Chondrocyte (in vitro differentiated cells): ENCODE measurements around the gene IRX6. TPM values are rescaled to one million over a fixed set of nuclear protein-coding genes. Genes with fewer than 3 reads are reported as not detected.

Experiments used
- DNase-seq: peaks from one replicate; pipeline ENCODE4 v3.0.0; 2021; ENCODE audit warnings: mixed read lengths, low spot score
- H3K27ac Mint-ChIP-seq: one replicate; pipeline ENCODE4 v1.8.0; 2021; ENCODE audit warnings: mild to moderate bottlenecking, moderate library complexity, mixed read lengths; ENCODE audit not compliant: unreplicated experiment
- H3K27me3 Mint-ChIP-seq: 2 replicates; pipeline ENCODE4 v1.8.0; 2021; ENCODE audit warnings: low read depth, mixed read lengths
- H3K36me3 Mint-ChIP-seq: 2 replicates; pipeline ENCODE4 v1.8.0; 2021; ENCODE audit warnings: low read depth, mixed read lengths
- H3K4me1 Mint-ChIP-seq: 2 replicates; pipeline ENCODE4 v1.8.0; 2021; ENCODE audit warnings: low read depth, mild to moderate bottlenecking, mixed read lengths
- H3K4me3 Mint-ChIP-seq: one replicate; pipeline ENCODE4 v1.8.0; 2021; ENCODE audit warnings: mild to moderate bottlenecking, moderate library complexity, mixed read lengths; ENCODE audit not compliant: unreplicated experiment
- H3K9me3 Mint-ChIP-seq: 2 replicates; pipeline ENCODE4 v1.8.0; 2021; ENCODE audit warnings: low read depth, mixed read lengths
- total RNA-seq: library from RNA; stranded (reverse); gene quantifications from 3 replicates; pipeline ENCODE4 v1.2.1, GENCODE V29; 2021
- TF ChIP-seq, protein P1 (sequence below): fragments of 200-600 bp; sonication (generic); IDR thresholded peaks from 2 replicates; pipeline ENCODE4 v1.5.0; 2021; ENCODE audit warnings: antibody characterized with exemption, mild to moderate bottlenecking, moderate library complexity

Gene IRX6
- total RNA-seq, 1 donor from 2014 or later = not detected

DNA sequence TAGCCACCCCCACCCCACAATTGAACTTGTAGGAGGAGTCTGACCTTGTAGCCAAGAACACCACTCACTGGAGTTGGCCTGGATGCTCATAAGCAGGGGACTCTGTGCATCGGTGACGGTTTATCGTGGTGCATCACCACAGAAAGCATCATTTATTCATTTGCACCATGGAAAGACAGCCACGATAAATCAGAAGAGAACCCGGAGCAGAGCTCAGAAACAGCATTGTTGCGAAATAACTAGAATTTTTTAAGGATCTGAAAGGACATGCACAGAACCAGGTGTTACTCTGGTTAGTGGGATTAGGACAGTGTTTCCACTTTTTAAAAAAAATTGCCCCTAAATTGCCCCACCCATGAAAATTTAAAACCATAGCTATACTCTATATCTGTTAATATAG, 44.4 kb upstream of the IRX6 start:
- peaks cover 37% of the 10 kb centered on the region for H3K4me1 Mint-ChIP-seq
- H3K9me3 Mint-ChIP-seq = no peaks in the 10 kb centered on the region
- H3K27me3 Mint-ChIP-seq = peaks cover 16% of the 10 kb centered on the region
- TF ChIP-seq, protein P1, sequence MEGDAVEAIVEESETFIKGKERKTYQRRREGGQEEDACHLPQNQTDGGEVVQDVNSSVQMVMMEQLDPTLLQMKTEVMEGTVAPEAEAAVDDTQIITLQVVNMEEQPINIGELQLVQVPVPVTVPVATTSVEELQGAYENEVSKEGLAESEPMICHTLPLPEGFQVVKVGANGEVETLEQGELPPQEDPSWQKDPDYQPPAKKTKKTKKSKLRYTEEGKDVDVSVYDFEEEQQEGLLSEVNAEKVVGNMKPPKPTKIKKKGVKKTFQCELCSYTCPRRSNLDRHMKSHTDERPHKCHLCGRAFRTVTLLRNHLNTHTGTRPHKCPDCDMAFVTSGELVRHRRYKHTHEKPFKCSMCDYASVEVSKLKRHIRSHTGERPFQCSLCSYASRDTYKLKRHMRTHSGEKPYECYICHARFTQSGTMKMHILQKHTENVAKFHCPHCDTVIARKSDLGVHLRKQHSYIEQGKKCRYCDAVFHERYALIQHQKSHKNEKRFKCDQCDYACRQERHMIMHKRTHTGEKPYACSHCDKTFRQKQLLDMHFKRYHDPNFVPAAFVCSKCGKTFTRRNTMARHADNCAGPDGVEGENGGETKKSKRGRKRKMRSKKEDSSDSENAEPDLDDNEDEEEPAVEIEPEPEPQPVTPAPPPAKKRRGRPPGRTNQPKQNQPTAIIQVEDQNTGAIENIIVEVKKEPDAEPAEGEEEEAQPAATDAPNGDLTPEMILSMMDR = no peak
- no peak overlapping the region for H3K4me3 Mint-ChIP-seq
- DNase-seq = no peak
- H3K36me3 Mint-ChIP-seq = no peaks in the 10 kb centered on the region
- no peak overlapping the region for H3K27ac Mint-ChIP-seq

DNA sequence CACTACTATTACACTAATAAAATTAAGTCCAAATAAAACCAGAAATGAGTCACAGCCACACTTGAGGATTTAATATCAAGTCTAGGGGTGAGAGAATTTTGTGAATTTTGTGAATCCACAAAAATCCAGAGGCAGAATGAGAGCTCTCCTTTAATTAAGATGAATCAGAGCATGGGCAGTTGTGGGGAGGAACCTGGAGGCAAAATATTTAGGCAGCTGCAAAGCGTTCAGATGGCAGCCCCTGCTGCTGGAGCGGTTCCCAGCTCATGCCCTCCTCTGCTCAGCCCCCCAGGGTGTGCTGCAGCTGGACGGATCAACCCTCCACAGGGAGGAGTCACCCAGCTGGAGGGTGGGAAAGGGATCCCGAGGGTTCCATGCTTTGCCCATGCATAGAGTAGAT, 43.4 kb upstream of the IRX6 start:
- no peak for DNase-seq
- H3K4me3 Mint-ChIP-seq = no peak overlapping the region

DNA sequence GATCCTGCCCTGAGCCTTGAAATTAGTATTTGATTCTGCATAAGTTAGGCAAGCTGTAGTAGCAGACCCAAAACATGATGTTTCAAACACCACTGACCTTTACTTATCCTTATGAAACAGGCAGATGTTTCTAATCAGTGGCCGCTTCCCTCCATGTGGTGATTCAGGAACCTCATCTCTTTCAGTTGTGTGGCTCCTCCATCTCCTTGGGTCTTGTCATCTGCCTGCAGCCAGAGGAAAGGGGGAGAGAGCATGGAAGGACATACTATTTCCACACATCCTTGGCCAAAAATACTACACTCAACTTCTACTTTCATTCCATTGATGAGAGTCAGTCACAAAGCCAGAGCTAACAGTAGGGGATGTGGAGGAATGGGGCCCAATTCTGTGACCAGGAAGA, 41.6 kb upstream of the IRX6 start:
- no peak overlapping the region for H3K4me3 Mint-ChIP-seq
- no peak overlapping the region for H3K27ac Mint-ChIP-seq
- peaks cover 11% of the 10 kb centered on the region for H3K27me3 Mint-ChIP-seq
- peaks cover 37% of the 10 kb centered on the region for H3K4me1 Mint-ChIP-seq
- H3K9me3 Mint-ChIP-seq = peaks cover 6% of the 10 kb centered on the region
- TF ChIP-seq, protein P1 = no peak
- H3K36me3 Mint-ChIP-seq = peaks cover 3% of the 10 kb centered on the region
- DNase-seq = no peak

More for the DNA sequence above, 43.4 kb upstream of the IRX6 start:
- no peaks in the 10 kb centered on the region for H3K36me3 Mint-ChIP-seq
- peaks cover 37% of the 10 kb centered on the region for H3K4me1 Mint-ChIP-seq
- no peak overlapping the region for H3K27ac Mint-ChIP-seq
- H3K27me3 Mint-ChIP-seq = peaks cover 16% of the 10 kb centered on the region
- TF ChIP-seq, protein P1 = no peak
- H3K9me3 Mint-ChIP-seq = no peaks in the 10 kb centered on the region

DNA sequence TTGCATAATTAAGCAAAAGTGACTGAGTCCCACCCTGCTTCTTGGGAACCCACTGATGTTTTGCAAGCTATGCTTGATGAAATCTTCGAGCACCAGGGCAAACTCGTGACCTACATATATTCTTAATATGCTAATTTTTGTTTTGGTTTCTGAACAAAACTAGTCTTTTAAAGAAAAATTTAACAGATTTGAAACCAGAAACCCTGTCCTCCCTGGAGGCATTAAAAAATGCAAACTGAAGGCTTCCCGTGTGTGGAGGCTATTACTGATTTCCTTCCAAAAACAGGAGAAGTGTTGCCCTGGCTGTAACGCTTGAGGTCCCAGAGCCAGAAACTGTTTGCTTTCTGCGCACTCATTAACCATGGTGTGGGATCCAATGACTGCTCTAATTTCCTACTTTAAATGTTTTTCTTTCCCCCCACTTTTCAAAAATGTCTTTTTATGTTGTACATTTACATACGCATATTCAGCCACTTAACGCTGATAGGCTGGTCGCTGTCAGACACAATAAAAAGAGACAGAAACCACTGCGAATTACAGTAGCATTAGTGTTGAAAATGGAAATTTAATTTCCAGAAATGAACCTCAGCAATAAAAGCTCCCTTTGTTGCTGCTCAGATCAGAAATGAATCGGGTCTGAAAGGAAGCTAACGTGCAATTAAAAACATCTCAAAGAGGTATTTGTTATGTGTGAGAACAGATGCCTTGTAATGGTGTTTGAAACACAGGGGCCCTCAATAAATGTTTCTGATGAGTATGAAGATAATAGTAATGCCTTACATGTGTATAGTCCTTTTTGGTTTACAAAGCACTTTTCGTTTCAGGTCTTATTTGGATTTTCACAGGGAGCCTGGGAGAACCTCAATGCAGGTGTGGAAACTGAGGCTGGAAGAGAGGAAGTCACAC, 39.9 kb upstream of the IRX6 start:
- Mint-ChIP-seq H3K36me3 (peaks cover 6% of the 10 kb centered on the region), H3K27ac (no peak overlapping the region), H3K4me3 (no peak overlapping the region), H3K27me3 (no peaks in the 10 kb centered on the region), H3K9me3 (peaks cover 17% of the 10 kb centered on the region), H3K4me1 (peaks cover 37% of the 10 kb centered on the region)
- no peak for DNase-seq
- TF ChIP-seq, protein P1 = no peak

DNA sequence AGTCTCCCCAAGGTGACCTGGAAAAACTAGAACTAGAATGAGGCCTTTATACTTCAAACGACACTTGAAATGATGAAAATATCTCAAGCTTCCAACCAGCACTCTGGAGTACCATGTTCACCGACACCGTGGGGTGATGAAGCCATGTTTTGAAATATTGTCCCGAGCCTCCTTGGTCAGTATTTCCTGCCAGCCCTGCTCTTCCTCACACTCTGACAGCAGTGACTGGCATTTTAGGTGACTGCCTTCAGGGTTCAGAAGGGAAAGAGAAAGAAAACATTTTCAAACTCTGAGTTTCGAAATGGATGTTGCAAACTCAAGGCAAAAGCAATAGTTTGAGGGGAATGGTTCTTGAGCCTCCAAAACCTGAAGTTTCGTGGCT, 39.3 kb upstream of the IRX6 start:
- peaks cover 17% of the 10 kb centered on the region for H3K9me3 Mint-ChIP-seq
- H3K4me1 Mint-ChIP-seq = peaks cover 37% of the 10 kb centered on the region
- no peak overlapping the region for H3K4me3 Mint-ChIP-seq
- no peaks in the 10 kb centered on the region for H3K27me3 Mint-ChIP-seq
- H3K27ac Mint-ChIP-seq = no peak overlapping the region
- TF ChIP-seq, protein P1 = no peak
- H3K36me3 Mint-ChIP-seq = peaks cover 6% of the 10 kb centered on the region
- DNase-seq = no peak
